ENCODE data around the gene CACNA1C.

GRCh38 chr12:2354151-2354991 is 301.6 kb downstream of the CACNA1C start:
- TF ChIP-seq, protein P1, sequence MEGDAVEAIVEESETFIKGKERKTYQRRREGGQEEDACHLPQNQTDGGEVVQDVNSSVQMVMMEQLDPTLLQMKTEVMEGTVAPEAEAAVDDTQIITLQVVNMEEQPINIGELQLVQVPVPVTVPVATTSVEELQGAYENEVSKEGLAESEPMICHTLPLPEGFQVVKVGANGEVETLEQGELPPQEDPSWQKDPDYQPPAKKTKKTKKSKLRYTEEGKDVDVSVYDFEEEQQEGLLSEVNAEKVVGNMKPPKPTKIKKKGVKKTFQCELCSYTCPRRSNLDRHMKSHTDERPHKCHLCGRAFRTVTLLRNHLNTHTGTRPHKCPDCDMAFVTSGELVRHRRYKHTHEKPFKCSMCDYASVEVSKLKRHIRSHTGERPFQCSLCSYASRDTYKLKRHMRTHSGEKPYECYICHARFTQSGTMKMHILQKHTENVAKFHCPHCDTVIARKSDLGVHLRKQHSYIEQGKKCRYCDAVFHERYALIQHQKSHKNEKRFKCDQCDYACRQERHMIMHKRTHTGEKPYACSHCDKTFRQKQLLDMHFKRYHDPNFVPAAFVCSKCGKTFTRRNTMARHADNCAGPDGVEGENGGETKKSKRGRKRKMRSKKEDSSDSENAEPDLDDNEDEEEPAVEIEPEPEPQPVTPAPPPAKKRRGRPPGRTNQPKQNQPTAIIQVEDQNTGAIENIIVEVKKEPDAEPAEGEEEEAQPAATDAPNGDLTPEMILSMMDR (conservative IDR thresholded peaks at IDR 0.05 in 1 of 2, IDR thresholded peaks at IDR 0.05 in 1 of 2; ENCODE audit: extremely low read depth in 1 of 2, insufficient read depth in 1 of 2, low read depth in 1 of 2, low read length in 2 of 2), result no peak
- TF ChIP-seq EZH2 (IDR thresholded peaks at IDR 0.05; ENCODE audit: borderline replicate concordance, low read length), result no peak
